ENCODE data around the gene ERF.
A peak's percentile ranks its signal among the peaks of the same experiment; 100 is the strongest.

Gene ERF

DNA sequence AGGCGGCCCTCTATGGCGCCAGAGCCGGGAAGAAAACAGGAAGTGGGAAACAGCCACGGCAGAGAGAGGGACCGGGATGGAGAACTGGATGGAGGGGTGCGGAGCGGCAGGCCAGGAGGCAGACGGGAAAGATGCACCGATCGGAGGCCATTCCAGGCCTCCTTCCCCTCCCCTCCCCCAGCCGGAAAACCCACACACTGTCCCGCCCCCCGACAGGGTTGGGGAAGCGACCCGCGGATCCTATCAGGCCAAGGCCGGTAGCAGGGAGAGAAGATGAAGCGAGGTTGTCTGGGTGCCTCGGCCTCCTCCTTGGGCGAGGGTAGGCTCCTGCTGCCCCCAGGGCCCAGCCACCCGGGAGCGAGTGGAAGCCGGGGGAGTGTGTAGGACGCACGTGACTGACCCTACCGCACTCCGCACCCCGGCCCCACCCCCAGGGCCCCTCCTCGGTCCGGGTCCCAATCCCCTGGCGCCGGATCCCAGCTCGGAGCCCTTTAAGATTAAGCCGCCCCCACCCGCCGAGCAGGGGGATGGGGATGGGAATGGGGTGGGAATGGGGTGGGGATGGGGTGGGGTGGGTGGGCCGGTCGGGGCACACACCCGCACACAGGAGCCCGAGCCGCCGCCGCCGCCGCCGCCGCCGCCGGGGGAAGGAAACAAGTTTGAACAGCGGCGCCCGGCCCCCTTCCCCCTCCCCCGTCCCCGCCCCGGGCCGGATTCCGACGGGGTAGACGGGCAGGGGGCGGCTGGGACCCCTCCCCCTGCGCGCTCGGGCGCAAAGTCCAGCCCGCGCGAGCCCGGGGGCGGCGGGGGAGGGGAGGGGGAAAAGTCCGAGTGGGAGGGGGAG lies 1.5 kb downstream of the ERF start:
- peak; percentile 6 to 12 for ATAC-seq

DNA sequence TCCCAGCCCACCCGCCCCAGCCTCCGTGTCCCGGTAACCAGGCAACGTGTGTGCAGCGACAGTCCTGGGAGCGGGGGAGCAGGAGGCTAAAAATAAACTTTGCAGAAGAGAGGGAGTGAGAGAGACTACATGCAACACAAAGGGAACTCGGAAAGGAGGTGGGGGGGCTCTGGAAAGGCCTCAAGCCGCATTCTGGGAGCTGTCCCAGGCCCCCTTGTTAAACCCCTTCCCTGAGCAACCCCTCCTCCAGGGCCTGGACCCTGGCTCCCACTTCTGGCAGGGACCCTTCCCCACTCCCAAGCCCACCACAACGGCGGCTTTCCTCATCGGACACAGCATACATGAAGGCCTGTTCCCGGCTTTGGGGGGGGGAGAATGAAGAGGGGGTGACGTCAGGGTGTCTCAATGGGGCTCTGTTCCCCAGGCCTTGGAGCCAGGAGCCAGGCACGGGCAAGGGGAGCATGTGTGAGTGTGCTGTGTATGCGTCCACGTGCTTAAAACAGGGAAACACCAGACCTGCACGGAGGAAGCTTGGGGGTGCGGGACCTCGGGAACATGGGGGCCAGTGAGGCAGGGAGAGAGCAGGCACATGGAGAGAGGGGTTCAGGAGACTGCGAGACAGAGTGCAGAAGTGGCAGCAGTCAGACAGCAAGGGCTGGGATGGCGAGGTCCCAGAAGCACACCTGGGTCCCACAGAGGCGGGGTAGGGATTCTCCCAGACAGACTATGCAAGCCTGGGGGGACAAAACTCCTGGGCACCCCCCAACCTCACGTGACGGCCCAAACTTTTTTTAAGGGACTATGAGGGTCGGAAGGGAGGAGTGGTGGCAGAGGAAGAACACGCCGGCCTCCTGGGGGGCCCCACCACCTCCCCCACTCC lies 2.3 kb downstream of the ERF start:
- no peak for ATAC-seq

DNA sequence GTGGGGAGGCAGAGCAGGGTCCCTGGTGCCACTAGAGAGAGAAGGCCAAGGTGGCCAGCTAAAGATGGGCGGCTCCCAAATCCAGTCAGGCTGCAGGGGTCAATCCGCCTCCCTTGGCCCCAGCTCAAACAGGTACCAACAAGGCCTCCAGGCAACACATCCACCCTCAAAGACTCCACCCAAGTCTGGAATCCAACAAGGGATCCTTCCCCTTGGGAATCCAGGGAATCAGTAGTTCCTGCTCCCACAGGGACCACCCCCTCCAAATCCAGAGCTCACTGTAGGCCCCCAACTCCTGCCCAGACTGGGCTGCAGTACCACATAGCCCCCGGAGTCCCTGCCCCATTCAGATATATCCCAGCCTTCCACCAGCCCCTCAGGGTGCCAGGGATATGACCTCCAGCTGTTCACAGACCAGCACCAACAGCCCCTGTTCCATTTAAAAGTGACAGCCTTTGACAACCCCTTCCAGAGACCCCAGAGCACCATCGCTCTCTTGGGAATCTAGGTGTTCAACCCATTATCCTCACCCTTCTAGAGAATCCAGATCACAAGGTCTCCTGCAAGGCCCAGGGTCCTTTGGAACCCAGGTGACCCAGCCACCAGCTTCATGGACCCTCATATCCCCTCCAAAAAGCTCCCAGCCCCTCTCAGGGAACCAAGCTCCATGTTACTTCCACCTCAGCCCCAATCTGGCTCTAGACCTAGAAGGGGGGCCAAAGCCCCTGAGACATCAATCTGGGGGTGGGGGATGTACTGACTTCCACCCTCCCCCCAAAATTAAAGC lies 3.2 kb downstream of the ERF start:
- ATAC-seq, result no peak

DNA sequence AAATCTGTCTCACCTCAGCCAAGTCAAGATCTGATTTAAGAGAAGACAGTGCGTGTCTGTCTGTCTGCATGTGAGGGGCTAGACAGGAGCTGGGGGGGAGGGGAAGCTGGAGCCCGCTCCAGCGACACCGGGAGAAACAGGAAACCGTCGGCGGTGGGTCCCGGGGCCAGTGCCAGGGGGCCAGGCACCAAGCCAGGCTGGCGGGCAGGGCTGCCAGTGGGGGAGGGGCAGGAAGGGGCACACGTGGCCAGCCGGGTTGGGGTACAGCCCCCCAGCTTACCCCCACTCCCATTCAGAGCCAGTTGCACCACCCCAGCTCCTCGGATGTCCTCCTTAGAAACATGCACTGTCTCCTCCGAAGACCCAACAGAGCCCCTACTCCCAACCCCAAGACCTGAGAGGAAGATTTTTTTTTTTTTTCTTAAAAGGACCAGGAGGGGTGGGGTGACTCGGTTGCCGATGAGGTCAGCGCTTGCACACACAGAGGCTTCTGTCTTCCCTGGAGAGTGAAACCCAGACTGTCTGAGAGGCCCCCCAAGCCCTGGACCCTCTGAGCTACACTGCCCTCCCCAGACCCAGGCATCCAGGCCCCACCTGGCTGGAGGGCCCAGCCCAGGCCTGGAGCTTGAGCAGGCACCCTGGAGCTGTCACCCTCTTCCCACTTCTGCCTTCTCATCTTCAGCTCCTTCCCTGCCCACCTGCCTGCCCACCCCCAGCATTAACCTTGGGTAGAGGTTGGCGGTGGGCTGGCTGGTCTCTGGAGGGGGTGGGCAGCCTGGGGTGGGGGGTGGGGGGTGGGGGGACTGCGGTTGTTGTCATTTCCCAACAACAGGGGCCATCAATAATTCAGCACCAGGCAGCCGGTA lies 4.0 kb downstream of the ERF start:
- no peak for ATAC-seq

DNA sequence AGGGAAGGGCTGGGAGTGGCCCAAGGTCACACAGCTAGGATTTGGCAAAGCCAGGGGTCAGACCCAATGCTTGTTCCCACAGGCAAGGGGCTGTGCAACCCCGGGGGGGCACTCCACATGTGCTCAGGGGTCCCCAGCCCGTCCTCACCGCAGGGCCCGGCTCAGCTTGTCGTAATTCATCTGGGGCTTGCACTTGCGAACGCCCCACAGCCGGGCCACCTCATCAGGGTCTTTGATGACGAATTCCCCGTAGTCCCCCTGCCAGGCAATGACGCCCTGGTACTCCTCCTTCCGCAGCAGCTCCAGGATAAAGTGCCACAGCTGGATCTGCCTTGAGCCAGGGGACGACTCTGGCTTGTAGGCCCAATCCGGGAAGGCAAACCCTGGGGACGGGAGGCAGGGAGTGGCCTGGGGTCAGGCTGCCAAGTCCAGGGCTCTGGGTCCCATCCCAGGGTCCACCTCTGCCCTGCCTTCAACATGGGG lies 4.7 kb downstream of the ERF start:
- ATAC-seq, result no peak

DNA sequence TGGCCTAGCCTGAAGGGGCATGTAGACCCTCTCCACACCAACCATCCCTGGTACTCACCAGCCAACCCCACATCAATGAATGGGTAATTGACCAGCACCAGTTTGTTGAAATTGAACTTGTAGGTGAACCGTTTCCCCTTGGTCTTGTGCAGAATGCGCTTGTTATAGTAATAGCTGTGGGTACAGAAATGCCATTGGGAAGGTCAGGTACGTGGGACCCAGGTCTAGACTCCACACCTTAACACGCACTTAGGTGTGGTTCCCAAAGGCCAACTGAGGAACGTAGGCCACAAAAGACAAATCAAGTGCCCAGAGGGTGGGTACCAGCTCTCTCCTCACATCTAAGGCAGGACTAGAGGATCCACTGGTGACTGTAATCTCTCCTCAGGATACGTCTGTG lies 5.2 kb downstream of the ERF start:
- no peak for ATAC-seq

DNA sequence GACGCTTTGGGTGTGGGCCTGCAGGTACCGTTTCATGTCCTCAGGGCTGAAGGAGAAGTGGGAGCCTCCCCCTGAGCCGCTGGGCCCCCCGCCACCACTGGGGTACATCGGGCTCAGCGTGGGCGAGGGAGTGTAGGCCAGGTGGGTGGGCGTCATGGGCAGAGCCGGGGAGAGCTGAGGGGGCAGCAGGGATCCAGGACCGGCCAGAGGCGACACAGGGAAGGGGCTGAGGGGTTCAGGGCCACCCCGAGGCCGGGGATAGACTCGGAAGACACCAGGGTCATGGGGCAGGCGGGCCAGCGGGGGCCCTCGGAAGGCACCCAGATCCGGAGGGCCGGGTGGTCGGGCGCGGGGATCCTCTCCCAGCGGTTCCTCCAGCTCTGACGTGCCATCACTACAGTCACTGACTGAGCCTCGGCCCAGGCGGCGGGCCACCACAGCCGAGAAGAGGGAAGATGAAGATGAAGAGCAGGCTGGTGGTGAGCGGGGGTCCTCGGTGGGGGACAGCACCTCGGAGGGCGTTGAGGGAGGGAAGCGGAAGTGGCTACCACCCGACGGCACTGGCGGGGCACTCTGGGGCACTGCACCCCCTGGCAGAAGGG lies 5.7 kb downstream of the ERF start:
- ATAC-seq, result no peak

DNA sequence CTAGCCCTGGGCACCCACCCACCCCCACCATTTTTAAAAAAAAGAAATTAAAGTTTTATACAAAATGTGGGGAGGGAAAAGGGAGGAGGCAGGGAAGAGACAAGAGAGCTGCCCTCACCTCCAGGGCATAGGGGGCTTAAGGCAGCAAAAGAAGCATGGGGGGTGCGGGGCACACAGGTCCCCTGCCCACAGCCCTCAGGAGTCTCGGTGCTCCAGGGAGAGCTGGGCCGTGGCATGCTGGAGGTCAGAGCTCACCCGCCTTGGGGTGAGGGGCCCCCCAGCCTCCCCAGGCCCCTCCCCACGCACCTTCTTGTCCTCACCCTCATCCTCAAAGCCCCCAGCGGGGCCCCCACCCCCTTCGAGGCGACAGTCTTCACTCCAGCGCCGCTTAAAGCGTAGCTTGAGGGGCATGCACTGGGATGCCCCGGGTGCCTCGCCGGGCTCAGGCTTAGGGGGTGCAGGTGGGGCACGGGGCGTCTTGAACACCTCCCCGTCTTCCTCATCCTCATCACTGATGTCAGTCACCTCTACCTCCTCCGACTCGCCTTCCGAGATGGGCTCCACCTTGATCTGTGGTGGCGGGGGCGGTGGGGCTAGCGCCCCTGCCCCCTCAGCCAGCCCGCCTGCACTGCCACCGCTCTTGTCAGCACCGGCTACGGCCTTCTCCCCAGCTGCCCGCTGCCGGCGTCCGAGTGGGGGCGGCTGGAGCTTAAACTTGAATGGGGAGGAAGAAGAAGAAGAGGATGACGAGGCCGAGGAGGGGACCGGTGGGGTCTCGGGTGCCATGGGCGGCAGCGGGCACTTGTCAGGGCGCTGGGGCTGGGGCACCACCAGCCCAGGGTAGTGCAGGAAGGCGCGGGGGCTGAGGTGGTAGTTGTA lies 6.4 kb downstream of the ERF start:
- no peak for ATAC-seq

DNA sequence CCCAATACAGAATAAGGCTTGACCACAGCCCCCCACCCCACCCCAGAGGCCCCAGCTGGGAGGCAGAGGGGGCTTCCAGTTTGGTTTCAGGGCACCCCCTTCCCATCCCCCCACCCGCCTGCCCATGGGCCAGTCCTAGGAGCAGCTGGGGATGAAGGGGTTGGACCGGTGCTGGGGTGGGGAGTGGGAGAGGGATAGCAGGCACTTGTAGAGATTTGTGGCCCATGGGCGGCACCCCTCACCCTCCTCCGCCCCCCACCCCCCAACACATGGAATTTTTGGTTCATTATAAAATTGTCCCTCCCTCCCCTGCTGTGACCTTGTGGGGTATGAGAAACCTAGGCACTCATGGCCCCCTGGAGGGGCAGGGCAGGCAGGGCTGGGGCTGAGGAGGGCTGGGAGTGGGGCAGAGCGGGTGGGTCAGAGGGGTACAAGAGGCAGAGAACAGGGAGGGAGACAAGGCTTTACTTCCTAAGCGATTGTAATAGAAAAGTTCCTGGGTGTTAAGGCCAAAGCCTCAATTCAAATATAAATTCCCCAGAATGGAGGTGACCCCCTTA lies 7.2 kb downstream of the ERF start:
- ATAC-seq, result no peak

DNA sequence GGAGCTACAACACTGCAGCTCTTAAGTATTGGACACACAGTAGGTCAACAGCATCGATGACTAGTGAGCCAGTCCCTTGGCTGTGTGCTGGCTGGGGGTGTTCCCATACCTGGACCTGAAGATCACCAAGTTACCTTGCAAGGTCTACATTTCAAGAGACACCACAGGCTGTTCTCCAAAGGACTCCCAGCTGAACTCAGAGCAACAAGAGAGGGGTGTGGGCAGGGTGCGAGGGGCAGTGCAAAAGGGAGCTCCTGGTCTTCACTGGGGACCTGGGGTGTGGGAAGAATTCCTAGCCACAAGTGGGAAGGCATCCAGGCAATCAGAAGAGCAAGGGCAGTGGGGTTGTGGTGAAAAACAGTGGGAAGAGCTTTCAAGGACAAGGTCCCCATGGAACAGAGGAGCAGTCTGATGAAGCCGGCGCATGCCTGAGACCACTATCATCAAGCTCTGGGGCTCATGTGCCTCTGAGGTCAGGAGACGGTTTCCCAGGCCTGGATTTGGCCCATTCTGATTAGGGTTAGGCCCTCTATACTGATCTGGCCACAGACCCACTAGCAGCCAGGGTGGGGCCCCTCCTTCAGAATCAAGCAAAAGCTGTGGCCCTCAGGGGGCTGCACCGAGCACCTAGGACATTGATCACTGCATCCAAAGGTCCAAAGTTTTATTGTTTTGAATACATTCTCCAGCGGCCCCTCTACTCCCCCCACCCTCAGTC lies 7.8 kb downstream of the ERF start:
- ATAC-seq, result no peak

DNA sequence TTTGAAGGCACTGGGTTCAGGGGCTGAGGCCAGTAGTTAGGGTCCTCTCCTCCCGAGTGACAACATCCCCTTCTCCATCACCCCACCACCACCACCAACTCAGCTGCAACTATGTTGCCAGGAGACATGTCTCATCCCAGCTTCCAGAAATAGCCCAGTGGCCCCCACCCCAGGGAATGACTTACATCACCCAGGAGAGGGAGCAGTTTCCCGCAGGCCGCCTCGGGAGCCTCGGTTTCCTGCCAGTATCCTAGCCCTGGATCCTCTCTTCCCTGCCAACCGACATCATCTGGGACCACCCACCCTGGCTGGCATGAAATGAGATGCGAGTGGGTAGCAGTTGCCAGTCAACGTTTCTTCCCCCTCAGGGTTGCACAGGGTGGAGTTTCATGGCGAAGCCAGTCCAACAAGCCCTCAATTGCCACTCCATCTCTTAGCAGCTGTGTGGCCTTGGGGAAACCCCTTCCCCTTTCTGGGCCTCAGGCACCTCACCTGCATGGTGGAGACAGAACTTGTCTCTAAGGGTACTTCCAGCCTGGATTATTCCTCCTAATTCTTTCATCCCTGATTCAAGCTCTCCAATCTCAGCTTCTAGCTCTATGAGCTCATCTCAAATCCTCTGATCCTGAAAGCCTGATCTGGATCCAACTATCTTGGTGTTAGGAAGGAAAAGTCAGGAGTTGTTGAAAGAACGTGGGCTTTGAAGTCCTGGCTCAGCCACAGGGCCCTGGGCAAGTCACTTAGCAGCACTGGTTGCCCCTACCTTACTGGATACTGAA lies 8.6 kb downstream of the ERF start:
- no peak for ATAC-seq

DNA sequence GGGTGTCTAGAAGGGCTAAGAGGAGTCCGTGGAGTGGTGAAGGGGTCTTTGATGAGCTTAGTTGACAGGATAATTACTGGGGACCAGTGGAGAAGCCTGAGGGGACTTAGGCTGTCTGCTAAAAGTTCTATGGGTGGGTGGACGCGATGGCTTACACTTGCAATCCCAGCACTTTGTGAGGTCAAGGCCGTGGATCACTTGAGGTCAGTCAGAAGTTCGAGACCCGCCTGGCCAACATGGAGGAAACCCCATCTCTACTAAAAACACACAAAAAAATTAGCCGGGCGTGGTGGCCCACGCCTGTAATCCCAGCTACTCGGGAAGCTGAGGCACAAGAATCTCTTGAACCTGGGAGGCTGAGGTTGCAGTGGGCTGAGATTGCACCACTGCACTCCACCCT lies 9.7 kb downstream of the ERF start:
- no peak for ATAC-seq

DNA sequence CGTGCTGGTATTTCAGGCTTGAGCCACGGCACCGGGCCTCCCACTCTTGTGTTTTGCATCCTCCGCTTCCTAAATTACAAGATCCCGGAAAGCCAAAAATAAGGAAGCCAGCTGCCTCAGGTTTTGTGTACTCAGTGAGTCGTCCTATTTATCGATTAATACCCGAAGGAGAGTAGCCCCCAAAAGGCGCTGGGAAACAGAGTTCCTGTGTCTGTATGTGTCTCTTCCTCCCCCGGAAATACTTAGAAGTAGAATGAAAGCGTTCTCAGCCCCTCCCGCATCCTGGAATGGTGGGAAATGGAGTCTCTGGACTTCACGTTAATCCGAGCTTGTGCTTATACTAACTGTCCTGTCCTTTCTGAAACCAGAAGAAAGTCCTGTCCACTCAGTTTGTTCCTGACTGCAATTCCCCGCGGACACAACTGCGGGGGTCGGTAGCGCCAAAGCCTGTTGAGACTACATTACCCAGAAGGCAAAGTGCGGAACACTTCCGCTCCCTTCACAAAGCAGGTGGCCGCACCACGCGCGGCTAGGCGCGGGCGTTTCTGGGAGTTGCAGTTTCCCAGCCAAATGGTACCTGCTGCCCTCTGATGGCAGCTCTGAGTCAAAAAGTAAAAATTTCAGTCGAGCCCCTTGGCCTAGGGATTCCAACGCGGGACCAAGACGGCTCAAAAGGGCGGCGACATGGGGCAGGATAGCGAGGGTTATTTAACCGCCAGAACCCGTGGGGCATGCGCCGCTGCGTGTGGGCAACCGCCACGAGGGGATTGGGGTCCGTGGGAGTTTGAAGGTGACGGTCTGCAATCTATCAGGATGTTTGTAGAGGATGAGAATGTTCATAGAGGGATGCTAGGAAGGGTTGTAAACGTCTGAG lies 10.3 kb downstream of the ERF start:
- ATAC-seq, result peak; percentile 34 to 40

DNA sequence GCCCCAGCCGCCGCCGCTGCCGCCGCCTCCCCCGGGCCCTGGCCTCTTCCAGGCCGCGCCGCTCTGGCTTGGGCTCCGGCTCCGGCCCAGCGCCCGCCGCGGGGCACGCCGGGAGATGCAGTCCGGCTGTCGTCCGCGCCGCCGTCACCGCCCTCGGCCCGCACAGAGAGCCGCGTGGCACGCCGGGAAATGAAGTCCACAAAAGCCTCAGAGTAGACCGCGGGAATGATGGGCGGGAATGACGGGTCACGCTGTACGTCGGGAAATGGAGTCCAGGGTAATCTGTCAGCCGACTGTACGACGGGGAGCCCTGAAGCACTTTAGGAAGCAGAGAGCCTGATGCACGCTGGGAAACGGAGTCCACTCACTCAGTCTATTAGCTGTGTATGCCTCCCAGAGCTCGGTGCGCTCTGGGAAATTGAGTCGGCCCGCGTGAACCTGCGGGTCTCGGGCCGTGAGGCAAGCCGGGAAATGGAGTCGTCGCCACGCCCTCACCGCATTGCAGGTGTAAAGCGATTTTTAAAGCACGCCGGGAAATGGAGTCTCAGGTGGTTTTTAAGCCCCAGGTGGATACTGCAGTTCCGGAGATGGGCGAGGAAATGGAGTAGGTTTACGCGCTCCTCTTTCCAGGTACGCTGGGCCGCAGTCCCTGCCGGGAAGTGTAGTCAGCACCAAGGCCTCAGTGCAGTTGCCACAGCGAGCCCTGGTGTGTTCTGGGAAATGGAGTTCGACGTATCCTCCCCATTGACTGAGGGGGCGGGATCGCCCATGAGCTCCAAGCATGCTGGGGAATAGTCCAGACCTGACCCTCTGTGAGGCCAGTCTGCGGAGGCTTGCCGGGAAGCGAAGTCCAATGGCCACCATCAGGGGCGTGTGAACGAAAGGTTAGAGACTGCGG lies 12.2 kb downstream of the ERF start, which contains the start of gene GSK3A:
Gene GSK3A, minus strand, starts transcription at position 91 of the 898 bp plus-strand sequence. CDS start 137 bp downstream, outside the sequence.
- ATAC-seq, result peak; percentile 80 to 83

DNA sequence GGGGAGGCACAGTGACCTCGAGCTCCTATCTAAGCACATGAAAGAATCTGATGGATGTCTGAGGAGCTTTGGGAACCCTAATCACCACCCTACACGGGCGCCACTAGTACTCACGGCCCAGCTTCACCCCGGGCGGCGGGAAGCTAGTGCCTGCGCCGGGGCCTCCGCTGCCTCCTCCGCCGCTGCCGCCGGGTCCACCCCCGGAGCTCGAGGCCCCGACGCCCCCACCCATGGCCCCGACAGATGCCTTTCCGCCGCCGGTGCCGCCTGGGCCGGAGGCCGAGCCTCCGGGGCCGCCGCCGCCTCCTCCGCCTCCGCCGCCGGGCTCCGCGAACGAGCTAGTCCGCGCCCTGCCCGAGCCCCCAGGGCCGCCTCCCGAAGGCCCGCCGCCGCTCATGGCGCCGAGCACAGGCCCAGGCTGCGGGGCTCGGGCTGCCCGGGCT lies 12.8 kb downstream of the ERF start:
- ATAC-seq, result no peak

DNA sequence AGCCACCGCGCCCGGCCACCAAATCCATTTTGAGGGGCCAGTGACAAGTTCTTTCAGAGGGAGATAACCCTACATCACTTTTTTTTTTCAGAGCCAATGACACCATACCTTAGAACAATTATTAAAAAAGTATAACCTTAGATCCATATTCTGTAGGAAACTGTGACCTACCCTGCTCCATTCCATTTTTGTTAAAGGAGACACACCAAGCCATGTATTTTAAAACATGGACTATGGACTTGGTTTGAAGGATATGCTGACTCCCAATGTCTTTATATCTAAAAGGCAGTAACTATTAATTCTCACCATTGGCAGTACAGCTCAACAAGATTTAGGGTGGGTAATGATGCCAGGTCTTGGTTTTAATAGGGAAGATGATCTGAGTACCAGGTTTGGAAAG lies 13.6 kb downstream of the ERF start:
- no peak for ATAC-seq
